ENCODE data around the gene ADH7. TPM values are rescaled to one million over a fixed set of nuclear protein-coding genes. Genes with fewer than 3 reads are reported as not detected.

ADH7 gene
- total and polyA plus RNA-seq, 5 donors from 2014 or later, result not detected

- peaks cover 0 to 3% (median 0%) of the 10 kb centered on the region in 4 donors for H3K4me1 Mint-ChIP-seq
- no peaks in the 10 kb centered on the region for H3K9me3 ChIP-seq (ENCODE audit: control insufficient read depth in 2 of 2, low read length in 2 of 2)
- ATAC-seq (ENCODE audit: low read depth in 2 of 2) (no peak), DNase-seq (no peak)
- peaks cover 4% of the 10 kb centered on the region for H3K27me3 Mint-ChIP-seq
- no peak overlapping the region for H3K4me3 Mint-ChIP-seq
- H3K4me1 ChIP-seq (ENCODE audit: control insufficient read depth, insufficient read depth, low read length, poor library complexity, severe bottlenecking), result no peaks in the 10 kb centered on the region
- H3K27ac ChIP-seq (ENCODE audit: insufficient read depth, low read length, poor library complexity, severe bottlenecking), result no peak overlapping the region
- no peak overlapping the region for H3K27ac Mint-ChIP-seq
- H3K9me3 Mint-ChIP-seq, result no peaks in the 10 kb centered on the region
- H3K36me3 Mint-ChIP-seq, result no peaks in the 10 kb centered on the region
- H3K27me3 ChIP-seq (ENCODE audit: control insufficient read depth, insufficient read depth, low read length), result peaks cover 2% of the 10 kb centered on the region
- H3K4me3 ChIP-seq (ENCODE audit: low read depth, low read length), result no peak overlapping the region
- H3K36me3 ChIP-seq (ENCODE audit: control insufficient read depth, insufficient read depth, low read length), result no peaks in the 10 kb centered on the region
These were observed 31.6 kb downstream of the ADH7 start for GRCh38 chr4:99403380-99404184.

- no peak overlapping the region for H3K27ac Mint-ChIP-seq
- Histone ChIP-seq H3K4me3 (ENCODE audit: low read depth, low read length) (no peak overlapping the region), H3K27me3 (ENCODE audit: control insufficient read depth, insufficient read depth, low read length) (peaks cover 2% of the 10 kb centered on the region), H3K27ac (ENCODE audit: insufficient read depth, low read length, poor library complexity, severe bottlenecking) (no peak overlapping the region), H3K4me1 (ENCODE audit: control insufficient read depth, insufficient read depth, low read length, poor library complexity, severe bottlenecking) (no peaks in the 10 kb centered on the region), H3K9me3 (ENCODE audit: control insufficient read depth in 2 of 2, low read length in 2 of 2) (peaks cover 0 to 4% of the 10 kb centered on the region in 2 experiments), H3K36me3 (ENCODE audit: control insufficient read depth, insufficient read depth, low read length) (no peaks in the 10 kb centered on the region)
- no peak for ATAC-seq (ENCODE audit: low read depth in 2 of 2)
- no peak overlapping the region for H3K4me3 Mint-ChIP-seq
- peaks cover 0 to 3% (median 0%) of the 10 kb centered on the region in 4 donors for H3K4me1 Mint-ChIP-seq
- H3K9me3 Mint-ChIP-seq, result no peaks in the 10 kb centered on the region
- peaks cover 4% of the 10 kb centered on the region for H3K27me3 Mint-ChIP-seq
- no peaks in the 10 kb centered on the region for H3K36me3 Mint-ChIP-seq
- no peak for DNase-seq
These were observed 32.4 kb downstream of the ADH7 start for GRCh38 chr4:99402765-99403164.

GRCh38 chr4:99400831-99401230, 34.3 kb downstream of the ADH7 start:
- H3K4me1 ChIP-seq (ENCODE audit: control insufficient read depth, insufficient read depth, low read length, poor library complexity, severe bottlenecking), result no peaks in the 10 kb centered on the region
- peaks cover 0 to 4% of the 10 kb centered on the region in 2 experiments for H3K9me3 ChIP-seq (ENCODE audit: control insufficient read depth in 2 of 2, low read length in 2 of 2)
- no peak overlapping the region for H3K27ac Mint-ChIP-seq
- H3K36me3 ChIP-seq (ENCODE audit: control insufficient read depth, insufficient read depth, low read length), result no peaks in the 10 kb centered on the region
- H3K4me1 Mint-ChIP-seq, result peaks cover 0 to 3% (median 0%) of the 10 kb centered on the region in 4 donors
- peaks cover 4% of the 10 kb centered on the region for H3K27me3 ChIP-seq (ENCODE audit: control insufficient read depth, insufficient read depth, low read length)
- ATAC-seq (ENCODE audit: low read depth in 2 of 2) (no peak), DNase-seq (no peak)
- no peak overlapping the region for H3K4me3 Mint-ChIP-seq
- H3K27me3 Mint-ChIP-seq, result peaks cover 8% of the 10 kb centered on the region
- no peak overlapping the region for H3K4me3 ChIP-seq (ENCODE audit: low read depth, low read length)
- H3K9me3 Mint-ChIP-seq, result peaks cover 0 to 2% (median 0%) of the 10 kb centered on the region in 7 donors
- H3K36me3 Mint-ChIP-seq, result no peaks in the 10 kb centered on the region
- H3K27ac ChIP-seq (ENCODE audit: insufficient read depth, low read length, poor library complexity, severe bottlenecking), result no peak overlapping the region

- no peaks in the 10 kb centered on the region for H3K36me3 Mint-ChIP-seq
- Histone ChIP-seq H3K36me3 (ENCODE audit: control insufficient read depth, insufficient read depth, low read length) (no peaks in the 10 kb centered on the region), H3K4me1 (ENCODE audit: control insufficient read depth, insufficient read depth, low read length, poor library complexity, severe bottlenecking) (no peaks in the 10 kb centered on the region), H3K27ac (ENCODE audit: insufficient read depth, low read length, poor library complexity, severe bottlenecking) (no peak overlapping the region), H3K27me3 (ENCODE audit: control insufficient read depth, insufficient read depth, low read length) (peaks cover 4% of the 10 kb centered on the region), H3K4me3 (ENCODE audit: low read depth, low read length) (no peak overlapping the region), H3K9me3 (ENCODE audit: control insufficient read depth in 2 of 2, low read length in 2 of 2) (peaks cover 0 to 4% of the 10 kb centered on the region in 2 experiments)
- DNase-seq (no peak), ATAC-seq (ENCODE audit: low read depth in 2 of 2) (no peak)
- H3K27ac Mint-ChIP-seq, result no peak overlapping the region
- H3K27me3 Mint-ChIP-seq, result peaks cover 11% of the 10 kb centered on the region
- H3K9me3 Mint-ChIP-seq, result peaks cover 0 to 2% (median 0%) of the 10 kb centered on the region in 7 donors
- no peak overlapping the region for H3K4me3 Mint-ChIP-seq
- H3K4me1 Mint-ChIP-seq, result no peaks in the 10 kb centered on the region
These were observed 36.1 kb downstream of the ADH7 start for GRCh38 chr4:99399017-99399416.

- peaks cover 0 to 3% (median 0%) of the 10 kb centered on the region in 7 donors for H3K9me3 Mint-ChIP-seq
- no peaks in the 10 kb centered on the region for H3K4me1 ChIP-seq (ENCODE audit: control insufficient read depth, insufficient read depth, low read length, poor library complexity, severe bottlenecking)
- no peaks in the 10 kb centered on the region for H3K36me3 ChIP-seq (ENCODE audit: control insufficient read depth, insufficient read depth, low read length)
- no peak overlapping the region for H3K27ac Mint-ChIP-seq
- H3K4me3 ChIP-seq (ENCODE audit: low read depth, low read length), result no peak overlapping the region
- no peaks in the 10 kb centered on the region for H3K36me3 Mint-ChIP-seq
- H3K4me3 Mint-ChIP-seq, result no peak overlapping the region
- peaks cover 0 to 4% of the 10 kb centered on the region in 2 experiments for H3K9me3 ChIP-seq (ENCODE audit: control insufficient read depth in 2 of 2, low read length in 2 of 2)
- H3K27ac ChIP-seq (ENCODE audit: insufficient read depth, low read length, poor library complexity, severe bottlenecking), result no peak overlapping the region
- H3K4me1 Mint-ChIP-seq, result peaks cover 0 to 6% (median 0%) of the 10 kb centered on the region in 4 donors
- no peak for ATAC-seq (ENCODE audit: low read depth in 2 of 2)
- H3K27me3 Mint-ChIP-seq, result peaks cover 17% of the 10 kb centered on the region
- peaks cover 4% of the 10 kb centered on the region for H3K27me3 ChIP-seq (ENCODE audit: control insufficient read depth, insufficient read depth, low read length)
- no peak for DNase-seq
These were observed 39.4 kb downstream of the ADH7 start for GRCh38 chr4:99395595-99396364.

GRCh38 chr4:99394896-99395295, 40.2 kb downstream of the ADH7 start:
- Histone ChIP-seq H3K4me1 (ENCODE audit: control insufficient read depth, insufficient read depth, low read length, poor library complexity, severe bottlenecking) (no peaks in the 10 kb centered on the region), H3K27me3 (ENCODE audit: control insufficient read depth, insufficient read depth, low read length) (peaks cover 4% of the 10 kb centered on the region), H3K36me3 (ENCODE audit: control insufficient read depth, insufficient read depth, low read length) (no peaks in the 10 kb centered on the region), H3K9me3 (ENCODE audit: control insufficient read depth in 2 of 2, low read length in 2 of 2) (peaks cover 0 to 4% of the 10 kb centered on the region in 2 experiments), H3K4me3 (ENCODE audit: low read depth, low read length) (no peak overlapping the region), H3K27ac (ENCODE audit: insufficient read depth, low read length, poor library complexity, severe bottlenecking) (no peak overlapping the region)
- Mint-ChIP-seq H3K9me3 (peaks cover 0 to 3% (median 0%) of the 10 kb centered on the region in 7 donors), H3K36me3 (no peaks in the 10 kb centered on the region), H3K4me1 (peaks cover 0 to 6% (median 0%) of the 10 kb centered on the region in 4 donors), H3K4me3 (peak overlapping the region in 1 of 4 donors; percentile 40), H3K27ac (no peak overlapping the region), H3K27me3 (peaks cover 19% of the 10 kb centered on the region)
- DNase-seq (no peak), ATAC-seq (ENCODE audit: low read depth in 2 of 2) (no peak)

GRCh38 chr4:99390055-99390454, 45.1 kb downstream of the ADH7 start:
- Mint-ChIP-seq H3K27ac (no peak overlapping the region), H3K36me3 (no peaks in the 10 kb centered on the region), H3K27me3 (peaks cover 32% of the 10 kb centered on the region), H3K4me3 (no peak overlapping the region), H3K4me1 (peaks cover 0 to 6% (median 0%) of the 10 kb centered on the region in 4 donors), H3K9me3 (peaks cover 0 to 1% (median 0%) of the 10 kb centered on the region in 7 donors)
- ATAC-seq (ENCODE audit: low read depth in 2 of 2) (no peak), DNase-seq (no peak)
- H3K9me3 ChIP-seq (ENCODE audit: control insufficient read depth in 2 of 2, low read length in 2 of 2), result no peaks in the 10 kb centered on the region
- no peaks in the 10 kb centered on the region for H3K4me1 ChIP-seq (ENCODE audit: control insufficient read depth, insufficient read depth, low read length, poor library complexity, severe bottlenecking)
- H3K4me3 ChIP-seq (ENCODE audit: low read depth, low read length), result no peak overlapping the region
- no peaks in the 10 kb centered on the region for H3K36me3 ChIP-seq (ENCODE audit: control insufficient read depth, insufficient read depth, low read length)
- no peak overlapping the region for H3K27ac ChIP-seq (ENCODE audit: insufficient read depth, low read length, poor library complexity, severe bottlenecking)
- peaks cover 8% of the 10 kb centered on the region for H3K27me3 ChIP-seq (ENCODE audit: control insufficient read depth, insufficient read depth, low read length)

Data from CD4-positive, CD25-positive, alpha-beta regulatory T cell (primary cell).